Thoracic aorta (tissue), 2 donors: Measurements from ENCODE around the gene ARHGAP27. TPM values are rescaled to one million over a fixed set of nuclear protein-coding genes. Genes with fewer than 3 reads are reported as not detected.
A peak's percentile ranks its signal among the peaks of the same experiment; 100 is the strongest.

ENCODE experiments used
- ATAC-seq: fragments of 150-250 bp; one replicate; pipeline ENCODE4 v1.8.0; 2017; ENCODE audit warnings: low read depth; ENCODE audit not compliant: insufficient number of reproducible peaks, low FRiP score
- DNase-seq: peaks from one replicate; pipeline ENCODE4 v3.0.0-alpha.2; 2020; ENCODE audit warnings: low spot score
- H3K27ac ChIP-seq, 2 donors: fragments of 200-600 bp; sonication (generic); 1 replicate in 1 of 2; 2 replicates in 1 of 2; pipeline ENCODE4 v1.5.1; 2016; ENCODE audit warnings: mild to moderate bottlenecking in 2 of 2, moderate library complexity in 2 of 2
- H3K27me3 ChIP-seq: fragments of 200-600 bp; sonication (generic); replicated peaks from 2 replicates; pipeline ENCODE4 v1.6.0; 2016; ENCODE audit warnings: mild to moderate bottlenecking; ENCODE audit not compliant: insufficient read depth
- H3K36me3 ChIP-seq: fragments of 200-600 bp; sonication (generic); one replicate; pipeline ENCODE4 v1.5.1; 2016
- H3K4me1 ChIP-seq, 2 donors: fragments of 200-600 bp; sonication (generic); 1 replicate in 1 of 2; 2 replicates in 1 of 2; pipeline versions ENCODE4 v1.5.1 to v1.6.0; 2016; ENCODE audit warnings: low read depth in 2 of 2, mild to moderate bottlenecking in 1 of 2; ENCODE audit not compliant: control insufficient read depth in 1 of 2
- H3K4me3 ChIP-seq: fragments of 200-600 bp; sonication (generic); 2 replicates; pipeline ENCODE4 v1.5.1; 2016; ENCODE audit warnings: mild to moderate bottlenecking
- H3K9me3 ChIP-seq: fragments of 200-600 bp; sonication (generic); 2 replicates; pipeline ENCODE4 v1.5.1; 2016
- total RNA-seq, 2 donors: library from RNA; depleted of rRNA; stranded (reverse); fragments of >200 nt; gene quantifications; one replicate each; pipeline versions ENCODE4 v1.1.0 to v1.2.3, GENCODE V29; 2016
- TF ChIP-seq, protein P1 (sequence below): fragments of 200-600 bp; sonication (generic); IDR thresholded peaks from one replicate; pipeline ENCODE4 v1.5.1; 2019; ENCODE audit warnings: antibody characterized with exemption

ARHGAP27 gene
- total RNA-seq, 2 donors from 2014 or later, result 25.5 to 33.4 TPM

DNA sequence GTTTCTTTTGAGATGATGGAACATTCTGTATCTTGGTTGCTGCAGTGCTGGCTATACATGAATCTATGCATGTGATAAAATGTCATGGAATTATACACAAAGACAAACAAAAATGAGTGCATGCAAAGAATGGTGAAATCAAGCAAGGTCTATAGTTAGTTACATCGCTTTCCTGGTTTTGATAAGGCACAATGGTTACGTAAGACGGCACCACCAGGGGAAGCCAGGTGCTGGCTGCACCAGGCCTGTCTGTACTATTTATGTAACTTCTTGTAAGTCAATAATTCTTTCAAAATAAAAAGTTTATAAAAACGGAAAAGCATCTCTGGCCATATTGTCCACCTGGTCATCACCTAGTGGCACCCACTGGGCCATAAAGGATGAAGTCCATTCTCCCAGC lies 46.5 kb downstream of the ARHGAP27 start:
- Histone ChIP-seq H3K27me3 (no peaks in the 10 kb centered on the region), H3K4me1 (no peaks in the 10 kb centered on the region), H3K4me3 (no peak overlapping the region), H3K36me3 (no peaks in the 10 kb centered on the region), H3K9me3 (no peaks in the 10 kb centered on the region), H3K27ac (no peak overlapping the region)
- TF ChIP-seq, protein P1, sequence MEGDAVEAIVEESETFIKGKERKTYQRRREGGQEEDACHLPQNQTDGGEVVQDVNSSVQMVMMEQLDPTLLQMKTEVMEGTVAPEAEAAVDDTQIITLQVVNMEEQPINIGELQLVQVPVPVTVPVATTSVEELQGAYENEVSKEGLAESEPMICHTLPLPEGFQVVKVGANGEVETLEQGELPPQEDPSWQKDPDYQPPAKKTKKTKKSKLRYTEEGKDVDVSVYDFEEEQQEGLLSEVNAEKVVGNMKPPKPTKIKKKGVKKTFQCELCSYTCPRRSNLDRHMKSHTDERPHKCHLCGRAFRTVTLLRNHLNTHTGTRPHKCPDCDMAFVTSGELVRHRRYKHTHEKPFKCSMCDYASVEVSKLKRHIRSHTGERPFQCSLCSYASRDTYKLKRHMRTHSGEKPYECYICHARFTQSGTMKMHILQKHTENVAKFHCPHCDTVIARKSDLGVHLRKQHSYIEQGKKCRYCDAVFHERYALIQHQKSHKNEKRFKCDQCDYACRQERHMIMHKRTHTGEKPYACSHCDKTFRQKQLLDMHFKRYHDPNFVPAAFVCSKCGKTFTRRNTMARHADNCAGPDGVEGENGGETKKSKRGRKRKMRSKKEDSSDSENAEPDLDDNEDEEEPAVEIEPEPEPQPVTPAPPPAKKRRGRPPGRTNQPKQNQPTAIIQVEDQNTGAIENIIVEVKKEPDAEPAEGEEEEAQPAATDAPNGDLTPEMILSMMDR, result no peak
- ATAC-seq (no peak), DNase-seq (no peak)

DNA sequence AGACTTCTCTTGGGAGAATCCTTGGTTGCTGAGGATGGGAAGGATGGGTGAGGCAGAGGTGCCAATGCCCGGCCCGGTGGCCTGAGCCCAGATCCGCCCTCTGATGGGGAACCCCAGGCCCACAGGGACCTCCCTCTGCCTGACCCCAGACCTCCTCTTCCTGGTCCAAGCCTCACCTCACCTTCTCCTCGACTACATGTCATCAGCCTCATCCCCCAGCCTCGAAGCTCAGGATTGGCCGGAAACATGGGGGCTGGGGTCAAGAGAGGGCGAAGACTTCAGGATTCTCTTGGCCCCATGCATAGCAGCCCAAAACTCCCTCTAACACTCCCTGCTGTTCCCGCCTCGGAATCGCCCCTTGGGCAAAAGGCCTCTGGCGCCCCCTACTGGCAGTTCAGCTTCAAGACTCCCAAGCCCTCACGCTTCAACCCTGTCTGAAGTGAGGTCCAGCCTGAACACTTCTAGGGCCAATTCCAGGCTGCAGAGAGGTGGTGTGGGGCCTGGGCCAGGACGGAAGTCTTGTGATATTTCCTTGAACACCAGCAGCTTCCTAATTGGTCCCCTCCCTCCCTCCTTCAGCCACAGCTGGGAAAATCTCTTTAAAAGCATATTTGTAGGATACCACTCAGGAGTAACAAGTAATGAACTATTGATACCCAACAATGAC lies 47.2 kb downstream of the ARHGAP27 start:
- Histone ChIP-seq H3K27ac (no peak overlapping the region), H3K4me1 (no peaks in the 10 kb centered on the region), H3K4me3 (no peak overlapping the region), H3K36me3 (no peaks in the 10 kb centered on the region), H3K9me3 (no peaks in the 10 kb centered on the region), H3K27me3 (no peaks in the 10 kb centered on the region)
- no peak for DNase-seq
- TF ChIP-seq, protein P1, result peak; percentile 97
- peak; percentile 69 for ATAC-seq

DNA sequence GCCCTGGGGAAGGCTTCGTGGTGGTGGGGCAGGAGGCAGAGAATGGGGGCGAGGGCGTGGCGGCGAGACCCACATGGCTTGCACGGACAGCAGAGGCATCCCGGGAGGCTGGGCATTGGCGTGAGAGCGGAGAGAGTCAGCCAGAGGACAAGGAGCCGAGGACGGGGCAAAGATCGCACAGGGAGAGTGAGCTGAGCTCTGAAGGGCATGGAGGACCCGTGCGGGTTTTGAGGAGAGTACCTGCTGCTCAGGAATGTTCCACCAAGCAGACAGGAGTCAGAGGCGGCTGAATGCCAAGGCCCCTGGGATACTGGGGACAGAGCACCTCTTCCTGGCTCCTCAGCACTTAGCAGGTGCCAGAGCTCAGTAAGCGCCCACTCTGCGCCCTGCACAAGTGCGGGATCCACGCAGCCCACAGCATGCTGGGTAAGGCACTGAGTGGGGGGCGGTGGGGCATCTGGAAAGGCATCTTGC lies 47.8 kb downstream of the ARHGAP27 start:
- Histone ChIP-seq H3K27ac (no peak overlapping the region), H3K9me3 (no peaks in the 10 kb centered on the region), H3K4me1 (no peaks in the 10 kb centered on the region), H3K27me3 (no peaks in the 10 kb centered on the region), H3K36me3 (no peaks in the 10 kb centered on the region), H3K4me3 (no peak overlapping the region)
- no peak for ATAC-seq
- TF ChIP-seq, protein P1, result no peak
- no peak for DNase-seq

DNA sequence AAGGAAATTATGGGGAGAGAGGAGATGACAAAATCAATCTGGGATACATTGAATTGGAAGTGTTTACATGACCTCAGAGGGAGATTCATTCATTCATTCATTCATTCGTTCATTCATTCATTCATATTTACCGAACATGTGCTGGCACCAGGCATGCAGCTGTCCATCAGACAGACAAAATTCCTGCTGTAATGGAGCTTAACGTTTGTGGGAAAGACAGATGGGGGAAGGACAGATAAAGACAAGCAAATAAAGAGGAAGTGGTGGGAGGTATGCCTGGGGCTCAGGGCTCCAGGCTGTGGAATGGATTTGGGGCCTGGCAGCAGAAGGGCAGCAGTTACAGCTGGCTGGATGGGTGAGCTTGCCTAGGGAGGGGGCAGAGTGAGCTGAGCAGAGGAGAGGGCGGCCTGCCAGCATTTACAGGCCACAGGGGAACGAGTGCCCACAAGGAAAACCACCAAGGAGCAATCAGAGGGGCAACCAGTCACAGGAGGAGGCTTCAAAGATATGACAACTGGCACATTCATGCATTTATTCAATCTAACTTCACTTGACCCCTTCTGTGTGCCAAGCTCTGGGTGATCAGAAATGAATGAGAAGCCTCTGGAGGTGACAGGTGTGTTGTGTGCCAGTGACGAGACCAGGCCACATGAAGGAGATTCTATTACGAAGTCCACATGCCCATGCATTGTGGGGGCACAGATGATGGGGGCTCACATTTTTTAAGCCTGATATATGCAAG lies 48.5 kb downstream of the ARHGAP27 start:
- no peak for ATAC-seq

DNA sequence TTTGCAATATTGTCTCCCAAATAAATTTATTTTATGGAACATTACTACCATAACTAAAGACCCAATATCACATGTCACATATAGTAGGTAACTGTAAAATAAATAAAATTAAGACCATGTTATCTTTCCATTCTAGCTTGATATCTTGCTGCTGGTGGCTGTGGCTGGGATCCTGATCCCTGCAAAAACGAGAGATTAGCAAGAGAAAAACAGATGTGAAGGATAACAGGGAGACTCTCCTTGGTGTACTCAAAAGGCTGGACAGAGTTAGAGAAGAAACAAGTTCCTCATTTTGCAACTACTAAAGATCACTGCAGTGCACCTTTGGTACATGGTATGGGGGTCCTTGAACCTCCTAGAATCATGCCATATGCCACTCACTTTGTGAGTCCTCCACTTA lies 49.7 kb downstream of the ARHGAP27 start:
- ATAC-seq, result no peak
- Histone ChIP-seq H3K9me3 (no peaks in the 10 kb centered on the region), H3K36me3 (no peaks in the 10 kb centered on the region), H3K27me3 (no peaks in the 10 kb centered on the region), H3K4me3 (no peak overlapping the region), H3K27ac (no peak overlapping the region), H3K4me1 (no peaks in the 10 kb centered on the region)
- TF ChIP-seq, protein P1, result no peak
- no peak for DNase-seq

More for the DNA sequence above, 48.5 kb downstream of the ARHGAP27 start:
- TF ChIP-seq, protein P1, result no peak
- Histone ChIP-seq H3K4me3 (no peak overlapping the region), H3K27me3 (no peaks in the 10 kb centered on the region), H3K4me1 (no peaks in the 10 kb centered on the region), H3K36me3 (no peaks in the 10 kb centered on the region), H3K9me3 (no peaks in the 10 kb centered on the region), H3K27ac (no peak overlapping the region)
- no peak for DNase-seq
